Natural killer cell (primary cell): ENCODE data around the gene HOXA7. TPM values are rescaled to one million over a fixed set of nuclear protein-coding genes. Genes with fewer than 3 reads are reported as not detected.
A peak's percentile ranks its signal among the peaks of the same experiment; 100 is the strongest.

Experiments used
- ATAC-seq, 3 donors: fragments of 150-1000 bp in 2 of 3; fragments of 200-7000 bp in 1 of 3; cut with Tn5 transposase; 1 replicate in 1 of 3; 2 replicates in 2 of 3; pipeline ENCODE4 v1.10.0; 2021; ENCODE audit warnings: mild to moderate bottlenecking in 2 of 3, moderate library complexity in 2 of 3
- DNase-seq, 2 donors: peaks; one replicate each; pipeline versions ENCODE4 v3.0.0 to v3.0.0-alpha.2; 2013 to 2021; ENCODE audit warnings: mixed read lengths in 1 of 2
- H3K27ac ChIP-seq: one replicate; pipeline ENCODE4 v1.5.1; 2013; ENCODE audit warnings: mild to moderate bottlenecking, low read length
- H3K27me3 ChIP-seq: one replicate; pipeline ENCODE4 v1.6.1; 2013; ENCODE audit warnings: low read length; ENCODE audit not compliant: control insufficient read depth, insufficient read depth
- H3K36me3 ChIP-seq: one replicate; pipeline ENCODE4 v1.6.1; 2013; ENCODE audit warnings: low read length; ENCODE audit not compliant: control insufficient read depth, insufficient read depth
- H3K4me1 ChIP-seq: one replicate; pipeline ENCODE4 v1.6.1; 2013; ENCODE audit warnings: low read length; ENCODE audit not compliant: control insufficient read depth, insufficient read depth
- H3K4me3 ChIP-seq: one replicate; pipeline ENCODE4 v1.5.1; 2013; ENCODE audit warnings: low read length
- H3K9me3 ChIP-seq: one replicate; pipeline ENCODE4 v1.6.1; 2013; ENCODE audit warnings: low read length; ENCODE audit not compliant: control insufficient read depth, insufficient read depth
- H3K27ac Mint-ChIP-seq, 2 donors: one replicate each; pipeline ENCODE4 v1.8.0; 2022; ENCODE audit warnings: mild to moderate bottlenecking in 2 of 2, mixed read lengths in 2 of 2, moderate library complexity in 1 of 2
- H3K27me3 Mint-ChIP-seq, 2 donors: one replicate each; pipeline ENCODE4 v1.8.0; 2022; ENCODE audit warnings: low read depth in 2 of 2, mixed read lengths in 2 of 2
- H3K36me3 Mint-ChIP-seq: one replicate; pipeline ENCODE4 v1.8.0; 2022; ENCODE audit warnings: mixed read lengths
- H3K4me1 Mint-ChIP-seq, 2 donors: one replicate each; pipeline ENCODE4 v1.8.0; 2022; ENCODE audit warnings: mixed read lengths in 2 of 2
- H3K4me3 Mint-ChIP-seq: one replicate; pipeline ENCODE4 v1.8.0; 2022; ENCODE audit warnings: mild to moderate bottlenecking, moderate library complexity, mixed read lengths
- H3K9me3 Mint-ChIP-seq, 2 donors: one replicate each; pipeline ENCODE4 v1.8.0; 2022; ENCODE audit warnings: mixed read lengths in 2 of 2
- CTCF ChIP-seq: fragments of 200-600 bp; IDR thresholded peaks from one replicate; pipeline ENCODE4 v1.8.0; 2022; ENCODE audit warnings: antibody characterized with exemption
- WGBS: methylation state at CpG from one replicate; pipeline ENCODE4 v1.1.7; 2013; ENCODE audit warnings: missing lambda C conversion rate; ENCODE audit not compliant: insufficient coverage; 5-methylcytosine and 5-hydroxymethylcytosine counted together
- intact Hi-C: fragments of 100-400 bp; cut with micrococcal nuclease; formaldehyde crosslinking; loops from one replicate; pipeline ENCODE4 v1.14.2; 2022
- total RNA-seq, 4 donors: library from RNA; stranded (reverse); fragments of 120-200 nt in 1 of 4; gene quantifications; one replicate each; pipeline versions ENCODE4 v1.2.3 to v1.2.4, GENCODE V29; 2013 to 2022

Gene HOXA7
- total RNA-seq, 3 donors from 2014 or later (not counting 1 experiment from before 2014, with no cell fraction given), result not detected

GRCh38 chr7:27160546-27161213 is 4.2 kb upstream of the HOXA7 start:
- peaks cover 64% of the 10 kb centered on the region for H3K4me1 ChIP-seq
- peak overlapping the region; percentile 67 for H3K4me3 ChIP-seq
- Mint-ChIP-seq H3K4me1 (peaks cover 20 to 54% of the 10 kb centered on the region in 2 donors), H3K36me3 (no peaks in the 10 kb centered on the region), H3K27ac (peak overlapping the region in 1 of 2 donors; percentile 65), H3K27me3 (peaks cover 66 to 74% of the 10 kb centered on the region in 2 donors), H3K4me3 (peak overlapping the region; percentile 80), H3K9me3 (no peaks in the 10 kb centered on the region)
- peak; percentile 87 to 93 for DNase-seq
- peak; percentile 100 for TF ChIP-seq CTCF
- no peak overlapping the region for H3K27ac ChIP-seq
- peaks cover 66% of the 10 kb centered on the region for H3K27me3 ChIP-seq
- intact Hi-C loops, result loop anchor here (1.0 to 10.0 kb wide), 7 partner anchors 9 to 963 kb away; partner anchors contain the start of gene EVX1
- WGBS, result under 1% methylated on average over 54 of the region's 54 CpGs
- ATAC-seq, result peak; percentile 79 to 89 (median 81)
- no peaks in the 10 kb centered on the region for H3K36me3 ChIP-seq
- no peaks in the 10 kb centered on the region for H3K9me3 ChIP-seq

GRCh38 chr7:27160145-27160545 is 3.7 kb upstream of the HOXA7 start:
- no peaks in the 10 kb centered on the region for H3K9me3 Mint-ChIP-seq
- no peaks in the 10 kb centered on the region for H3K36me3 Mint-ChIP-seq
- peak overlapping the region in 1 of 2 donors; percentile 42 for H3K27ac Mint-ChIP-seq
- H3K4me3 Mint-ChIP-seq, result peak overlapping the region; percentile 76
- H3K4me1 ChIP-seq, result peaks cover 64% of the 10 kb centered on the region
- peak; percentile 28 to 53 for DNase-seq
- peak in 2 of 3 donors; percentile 24 to 27 for ATAC-seq
- H3K27me3 Mint-ChIP-seq, result peaks cover 66 to 76% of the 10 kb centered on the region in 2 donors
- TF ChIP-seq CTCF, result no peak
- peaks cover 17 to 54% of the 10 kb centered on the region in 2 donors for H3K4me1 Mint-ChIP-seq
- H3K27ac ChIP-seq, result no peak overlapping the region
- 15% methylated on average over 21 of the region's 23 CpGs for WGBS
- no peaks in the 10 kb centered on the region for H3K36me3 ChIP-seq
- H3K27me3 ChIP-seq, result peaks cover 66% of the 10 kb centered on the region
- intact Hi-C loops, result loop anchor here (2.0 to 10.0 kb wide), 3 partner anchors 85 to 963 kb away; partner anchors contain the start of gene EVX1
- peak overlapping the region; percentile 67 for H3K4me3 ChIP-seq
- no peaks in the 10 kb centered on the region for H3K9me3 ChIP-seq

- Histone ChIP-seq H3K9me3 (no peaks in the 10 kb centered on the region), H3K36me3 (no peaks in the 10 kb centered on the region), H3K4me1 (peaks cover 64% of the 10 kb centered on the region), H3K27ac (no peak overlapping the region), H3K27me3 (peaks cover 67% of the 10 kb centered on the region), H3K4me3 (no peak overlapping the region)
- Mint-ChIP-seq H3K27me3 (peaks cover 68 to 79% of the 10 kb centered on the region in 2 donors), H3K4me1 (peaks cover 23 to 55% of the 10 kb centered on the region in 2 donors), H3K4me3 (peak overlapping the region; percentile 76), H3K27ac (no peak overlapping the region), H3K36me3 (no peaks in the 10 kb centered on the region), H3K9me3 (no peaks in the 10 kb centered on the region)
- DNase-seq (peak in 1 of 2 donors; percentile 15), ATAC-seq (no peak)
- 51% methylated on average over 25 of the region's 27 CpGs for WGBS
- intact Hi-C loops, result loop anchor here (2.0 to 10.0 kb wide), 3 partner anchors 85 to 962 kb away; partner anchors contain the start of gene EVX1
- TF ChIP-seq CTCF, result no peak
These were observed 3.0 kb upstream of the HOXA7 start for GRCh38 chr7:27159266-27160144.
